ENCODE results near the gene CUBN. TPM values are rescaled to one million over a fixed set of nuclear protein-coding genes. Genes with fewer than 3 reads are reported as not detected.

Gene CUBN
- total RNA-seq, 1 donor from 2014 or later = 1.3 TPM

DNA sequence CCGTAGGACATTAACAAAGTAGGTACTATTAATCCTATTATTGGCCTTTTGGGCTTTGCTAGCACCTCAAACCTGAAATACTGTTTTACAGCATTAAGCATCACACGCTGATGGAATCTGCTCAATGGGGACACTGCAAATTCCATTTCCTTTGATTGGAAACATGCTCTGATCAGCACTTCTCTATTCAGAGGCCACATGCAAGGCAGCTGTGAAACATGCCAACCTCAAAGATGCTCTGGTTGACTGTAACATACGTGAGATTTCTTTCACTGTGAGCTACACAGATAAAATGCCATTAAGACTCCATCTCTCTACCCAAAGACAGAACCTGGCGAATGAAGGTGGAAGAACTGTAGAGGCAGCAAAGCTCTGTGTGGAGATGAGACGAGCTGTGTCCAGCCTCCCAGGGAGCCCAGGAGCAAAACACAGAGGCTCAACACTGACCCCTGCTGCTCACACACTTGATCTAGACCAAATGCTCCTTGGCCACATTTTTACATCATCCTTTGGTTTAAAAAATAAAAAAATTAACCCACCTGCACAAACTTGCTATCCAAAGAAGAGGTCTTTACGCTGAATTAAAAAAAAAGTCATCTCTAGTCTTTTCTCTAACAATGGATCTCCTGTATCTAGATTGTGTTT is 320.4 kb downstream of the CUBN start:
- no peaks in the 10 kb centered on the region for H3K27me3 ChIP-seq
- TF ChIP-seq, protein P1, sequence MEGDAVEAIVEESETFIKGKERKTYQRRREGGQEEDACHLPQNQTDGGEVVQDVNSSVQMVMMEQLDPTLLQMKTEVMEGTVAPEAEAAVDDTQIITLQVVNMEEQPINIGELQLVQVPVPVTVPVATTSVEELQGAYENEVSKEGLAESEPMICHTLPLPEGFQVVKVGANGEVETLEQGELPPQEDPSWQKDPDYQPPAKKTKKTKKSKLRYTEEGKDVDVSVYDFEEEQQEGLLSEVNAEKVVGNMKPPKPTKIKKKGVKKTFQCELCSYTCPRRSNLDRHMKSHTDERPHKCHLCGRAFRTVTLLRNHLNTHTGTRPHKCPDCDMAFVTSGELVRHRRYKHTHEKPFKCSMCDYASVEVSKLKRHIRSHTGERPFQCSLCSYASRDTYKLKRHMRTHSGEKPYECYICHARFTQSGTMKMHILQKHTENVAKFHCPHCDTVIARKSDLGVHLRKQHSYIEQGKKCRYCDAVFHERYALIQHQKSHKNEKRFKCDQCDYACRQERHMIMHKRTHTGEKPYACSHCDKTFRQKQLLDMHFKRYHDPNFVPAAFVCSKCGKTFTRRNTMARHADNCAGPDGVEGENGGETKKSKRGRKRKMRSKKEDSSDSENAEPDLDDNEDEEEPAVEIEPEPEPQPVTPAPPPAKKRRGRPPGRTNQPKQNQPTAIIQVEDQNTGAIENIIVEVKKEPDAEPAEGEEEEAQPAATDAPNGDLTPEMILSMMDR (IDR thresholded peaks at IDR 0.05) = peak; percentile 58
- intact Hi-C loops (cut with DNase I) = no loop called here
- ATAC-seq (peak; percentile 79), DNase-seq (no peak)
- H3K27ac ChIP-seq = no peak overlapping the region
- H3K4me1 ChIP-seq = peaks cover 4% of the 10 kb centered on the region
- H3K9me3 ChIP-seq = no peaks in the 10 kb centered on the region
- no peak overlapping the region for H3K4me3 ChIP-seq
- no peaks in the 10 kb centered on the region for H3K36me3 ChIP-seq

DNA sequence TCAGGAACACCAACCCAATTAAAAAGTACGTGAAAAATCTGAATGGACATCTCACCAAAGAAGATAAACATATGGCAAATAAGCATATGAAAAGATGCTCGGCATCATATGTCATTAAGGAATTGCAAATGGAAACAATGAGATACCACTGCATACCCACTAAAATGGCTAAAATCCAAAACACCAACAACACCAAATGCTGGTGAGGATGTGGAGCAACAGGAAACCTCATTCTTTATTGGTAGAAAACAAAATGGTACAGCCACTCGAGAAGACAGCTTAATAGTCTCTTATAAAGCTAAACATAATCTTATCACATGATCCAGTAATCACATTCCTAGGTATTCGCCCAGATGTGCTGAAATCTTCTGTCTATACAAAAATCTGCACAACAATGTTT is 325.5 kb downstream of the CUBN start:
- ATAC-seq (no peak), DNase-seq (no peak)
- TF ChIP-seq, protein P1 (IDR thresholded peaks at IDR 0.05) = no peak
- H3K27me3 ChIP-seq = no peaks in the 10 kb centered on the region
- H3K27ac ChIP-seq = no peak overlapping the region
- H3K36me3 ChIP-seq = no peaks in the 10 kb centered on the region
- H3K4me3 ChIP-seq = no peak overlapping the region
- H3K4me1 ChIP-seq = no peaks in the 10 kb centered on the region
- intact Hi-C loops (cut with DNase I) = no loop called here
- no peaks in the 10 kb centered on the region for H3K9me3 ChIP-seq

DNA sequence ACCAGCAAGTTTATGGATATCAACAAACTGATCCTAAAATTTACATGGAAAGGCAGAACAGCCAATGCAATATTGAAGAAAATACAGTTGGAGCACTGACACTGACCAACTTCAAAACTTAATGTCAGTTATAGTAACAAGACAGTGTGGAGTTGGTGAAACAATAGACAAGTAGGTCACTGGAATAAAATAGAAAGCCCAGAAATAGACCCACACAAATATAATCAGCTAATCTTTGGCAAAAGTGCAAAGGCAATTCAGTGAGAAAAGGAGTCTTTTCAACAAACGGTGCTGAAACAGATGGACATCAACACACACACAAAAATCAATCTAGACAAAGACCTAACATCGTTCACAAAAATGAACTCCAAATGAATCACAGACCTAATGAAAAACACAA is 326.1 kb downstream of the CUBN start:
- no peaks in the 10 kb centered on the region for H3K9me3 ChIP-seq
- intact Hi-C loops (cut with DNase I) = no loop called here
- TF ChIP-seq, protein P1 (IDR thresholded peaks at IDR 0.05) = no peak
- H3K27me3 ChIP-seq = no peaks in the 10 kb centered on the region
- DNase-seq (no peak), ATAC-seq (no peak)
- H3K36me3 ChIP-seq = no peaks in the 10 kb centered on the region
- H3K27ac ChIP-seq = no peak overlapping the region
- H3K4me3 ChIP-seq = no peak overlapping the region
- no peaks in the 10 kb centered on the region for H3K4me1 ChIP-seq

DNA sequence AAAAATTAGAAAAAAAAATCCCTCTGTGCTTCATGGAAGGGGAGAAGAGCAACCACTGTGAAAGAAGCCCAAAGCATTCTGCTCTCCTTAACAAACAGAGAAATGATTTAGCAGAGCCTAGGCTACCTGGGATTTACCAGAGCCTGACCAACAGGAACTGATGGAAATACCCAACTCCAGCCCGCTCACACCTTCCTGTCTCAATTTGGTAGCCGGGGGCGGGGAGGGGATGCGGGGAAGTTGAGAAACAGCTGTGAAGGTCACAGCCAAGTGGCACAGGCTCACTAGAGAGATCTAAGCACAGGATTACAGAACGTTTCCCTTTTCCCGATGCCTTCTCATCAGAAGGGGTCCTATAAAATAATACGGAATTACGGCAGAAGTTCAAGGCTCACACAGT is 330.0 kb downstream of the CUBN start:
- TF ChIP-seq, protein P1 (IDR thresholded peaks at IDR 0.05) = no peak
- no peaks in the 10 kb centered on the region for H3K4me1 ChIP-seq
- H3K9me3 ChIP-seq = no peaks in the 10 kb centered on the region
- H3K27me3 ChIP-seq = no peaks in the 10 kb centered on the region
- no peak overlapping the region for H3K27ac ChIP-seq
- ATAC-seq (no peak), DNase-seq (no peak)
- intact Hi-C loops (cut with DNase I) = no loop called here
- no peak overlapping the region for H3K4me3 ChIP-seq
- no peaks in the 10 kb centered on the region for H3K36me3 ChIP-seq

DNA sequence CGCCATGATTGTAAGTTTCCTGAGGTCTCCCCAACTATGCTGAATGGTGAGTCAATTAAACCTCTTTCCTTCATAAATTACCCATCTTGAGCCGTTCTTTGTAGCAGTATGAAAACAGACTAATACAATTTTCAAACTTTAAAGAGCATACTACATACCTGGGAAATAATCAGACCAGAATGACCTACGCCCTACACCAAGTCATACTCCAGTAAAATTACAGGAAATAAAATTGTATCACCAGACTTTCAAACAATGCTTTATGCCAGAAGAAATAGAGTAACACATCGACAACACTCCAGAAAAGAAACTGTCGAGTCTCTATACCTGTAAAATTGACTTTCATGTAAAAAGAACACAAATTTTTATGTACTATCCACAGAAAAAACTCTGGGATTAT is 331.0 kb downstream of the CUBN start:
- H3K4me3 ChIP-seq = no peak overlapping the region
- ATAC-seq (no peak), DNase-seq (no peak)
- H3K27me3 ChIP-seq = no peaks in the 10 kb centered on the region
- intact Hi-C loops (cut with DNase I) = no loop called here
- no peaks in the 10 kb centered on the region for H3K36me3 ChIP-seq
- H3K27ac ChIP-seq = no peak overlapping the region
- H3K9me3 ChIP-seq = no peaks in the 10 kb centered on the region
- TF ChIP-seq, protein P1 (IDR thresholded peaks at IDR 0.05) = no peak
- no peaks in the 10 kb centered on the region for H3K4me1 ChIP-seq

Data from upper lobe of right lung (tissue), 1 donor.